Panc1 (cell line): ENCODE results near the gene ATP2B2.

Experiments
- TCF7L2 ChIP-seq: IDR thresholded peaks from 2 replicates; pipeline ENCODE4 v1.6.1; 2011; ENCODE audit warnings: mild to moderate bottlenecking, low read depth, low read length, inconsistent platforms
- TF ChIP-seq, protein P1 (sequence below): fragments of 450-650 bp; IDR thresholded peaks from 2 replicates; pipeline ENCODE4 v1.5.1; 2017; ENCODE audit warnings: mild to moderate bottlenecking

DNA sequence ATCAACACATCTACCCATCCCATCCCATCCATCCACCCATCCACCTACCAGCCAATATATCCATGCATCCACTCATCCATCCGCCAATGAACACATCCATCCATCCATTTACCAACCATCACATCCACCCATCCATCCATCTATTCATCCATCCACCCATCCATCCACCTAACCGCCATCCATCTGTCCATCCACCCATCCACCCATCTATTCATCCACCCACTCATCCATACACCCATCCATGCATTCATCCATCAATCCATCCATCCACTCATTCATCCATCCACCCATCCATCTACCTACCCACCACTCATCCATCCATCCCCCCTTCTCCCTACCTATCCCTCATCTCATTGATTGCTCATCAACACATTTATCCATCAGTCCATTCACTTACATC lies 136.9 kb downstream of the ATP2B2 start:
- TF ChIP-seq TCF7L2, result no peak
- TF ChIP-seq, protein P1, sequence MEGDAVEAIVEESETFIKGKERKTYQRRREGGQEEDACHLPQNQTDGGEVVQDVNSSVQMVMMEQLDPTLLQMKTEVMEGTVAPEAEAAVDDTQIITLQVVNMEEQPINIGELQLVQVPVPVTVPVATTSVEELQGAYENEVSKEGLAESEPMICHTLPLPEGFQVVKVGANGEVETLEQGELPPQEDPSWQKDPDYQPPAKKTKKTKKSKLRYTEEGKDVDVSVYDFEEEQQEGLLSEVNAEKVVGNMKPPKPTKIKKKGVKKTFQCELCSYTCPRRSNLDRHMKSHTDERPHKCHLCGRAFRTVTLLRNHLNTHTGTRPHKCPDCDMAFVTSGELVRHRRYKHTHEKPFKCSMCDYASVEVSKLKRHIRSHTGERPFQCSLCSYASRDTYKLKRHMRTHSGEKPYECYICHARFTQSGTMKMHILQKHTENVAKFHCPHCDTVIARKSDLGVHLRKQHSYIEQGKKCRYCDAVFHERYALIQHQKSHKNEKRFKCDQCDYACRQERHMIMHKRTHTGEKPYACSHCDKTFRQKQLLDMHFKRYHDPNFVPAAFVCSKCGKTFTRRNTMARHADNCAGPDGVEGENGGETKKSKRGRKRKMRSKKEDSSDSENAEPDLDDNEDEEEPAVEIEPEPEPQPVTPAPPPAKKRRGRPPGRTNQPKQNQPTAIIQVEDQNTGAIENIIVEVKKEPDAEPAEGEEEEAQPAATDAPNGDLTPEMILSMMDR, result no peak
